GM12878 (cell line): Measurements from ENCODE around the gene PLXNB2. TPM values are rescaled to one million over a fixed set of nuclear protein-coding genes. Genes with fewer than 3 reads are reported as not detected.
A peak's percentile ranks its signal among the peaks of the same experiment; 100 is the strongest.

ENCODE experiments used
- ATAC-seq: fragments of 200-7000 bp; cut with Tn5 transposase; 3 replicates; pipeline ENCODE4 v1.9.1; 2020; ENCODE audit warnings: mild to moderate bottlenecking, moderate library complexity
- BruUV-seq: library from RNA; stranded (reverse); fragments of 400-500 nt; replicated peaks from 2 replicates; lab custom pipeline; 2021; lab: Mats Ljungman, UMichigan
- CTCF ChIA-PET: fragments of 300-600 bp; sonication (Branson Sonifier 250); formaldehyde crosslinking; extraction: SDS; loops from one replicate; lab custom pipeline; 2021; ENCODE audit warnings: inconsistent platforms; lab: Yijun Ruan, JAX
- POLR2A ChIA-PET: fragments of 350-600 bp; formaldehyde crosslinking; extraction: SDS; loops from one replicate; lab custom pipeline; 2021; ENCODE audit warnings: inconsistent platforms; lab: Charles Lee
- RAD21 ChIA-PET: fragments of 300-600 bp; sonication (Branson Sonifier 250); formaldehyde crosslinking; loops from one replicate; lab custom pipeline; 2023; ENCODE audit warnings: antibody characterized with exemption; ENCODE audit not compliant: unreplicated experiment; lab: Charles Lee
- SMC1A ChIA-PET: fragments of 300-600 bp; sonication (Branson Sonifier 250); formaldehyde crosslinking; loops from one replicate; lab custom pipeline; 2023; ENCODE audit not compliant: unreplicated experiment, uncharacterized antibody; lab: Charles Lee
- DNase-seq: peaks from one replicate; pipeline ENCODE4 v3.0.0-alpha.2; 2011; ENCODE audit warnings: low read depth, low spot score
- FAIRE-seq: peaks from 3 replicates; lab custom pipeline; 2011; peaks lifted over from hg19 to GRCh38; lab: Jason Lieb, UNC
- H2AFZ ChIP-seq: 2 replicates; pipeline ENCODE4 v1.6.0; 2011; ENCODE audit warnings: low read depth, low read length, control low read depth; ENCODE audit not compliant: control insufficient read depth
- H3K27ac ChIP-seq: 2 replicates; pipeline ENCODE4 v1.5.1; 2011; ENCODE audit warnings: control low read depth; ENCODE audit not compliant: control insufficient read depth, insufficient read depth
- H3K27me3 ChIP-seq, 2 experiments: replicated peaks in 1 of 2; 2 replicates each; pipeline versions ENCODE4 v1.6.0 to v1.6.1; 2011; ENCODE audit warnings: low read length in 1 of 2; ENCODE audit not compliant: control insufficient read depth in 2 of 2, insufficient read depth in 2 of 2
- H3K36me3 ChIP-seq, 2 experiments: 2 replicates each; pipeline ENCODE4 v1.5.1; 2011; ENCODE audit warnings: low read length in 1 of 2; ENCODE audit not compliant: control insufficient read depth in 2 of 2, insufficient read depth in 2 of 2
- H3K4me1 ChIP-seq: 2 replicates; pipeline ENCODE4 v1.6.1; 2011; ENCODE audit warnings: mild to moderate bottlenecking, low read length, moderate library complexity, mixed read lengths; ENCODE audit not compliant: control insufficient read depth, insufficient read depth
- H3K4me2 ChIP-seq: 2 replicates; pipeline ENCODE4 v1.6.0; 2011; ENCODE audit warnings: control low read depth; ENCODE audit not compliant: control insufficient read depth, insufficient read depth
- H3K4me3 ChIP-seq: fragments of 200-600 bp; sonication (generic); 2 replicates; pipeline ENCODE4 v1.5.1; 2016
- H3K79me2 ChIP-seq: 2 replicates; pipeline ENCODE4 v1.6.0; 2011; ENCODE audit warnings: low read length; ENCODE audit not compliant: control insufficient read depth, insufficient read depth
- H3K9ac ChIP-seq: 2 replicates; pipeline ENCODE4 v1.8.0; 2011; ENCODE audit warnings: low read length, control low read depth, mixed read lengths; ENCODE audit not compliant: control insufficient read depth, insufficient read depth
- H3K9me3 ChIP-seq: replicated peaks from 3 replicates; pipeline ENCODE4 v1.5.1; 2011; ENCODE audit warnings: mild to moderate bottlenecking, low read length; ENCODE audit not compliant: control insufficient read depth, insufficient read depth
- H4K20me1 ChIP-seq: 2 replicates; pipeline ENCODE4 v1.6.0; 2011; ENCODE audit not compliant: control insufficient read depth, insufficient read depth
- BRCA1 ChIP-seq: IDR thresholded peaks from 2 replicates; pipeline ENCODE4 v1.6.1; 2011; ENCODE audit warnings: low read depth, low read length, improper control_type of control experiment
- EP300 ChIP-seq, 2 experiments: fragments of 150-350 bp in 1 of 2; IDR thresholded peaks; 2 replicates each; pipeline ENCODE4 v1.6.1; 2011 to 2012; ENCODE audit warnings: low read depth in 2 of 2, low read length in 2 of 2, borderline replicate concordance in 1 of 2, improper control_type of control experiment in 1 of 2, inconsistent platforms in 1 of 2; ENCODE audit not compliant: control insufficient read depth in 1 of 2
- MTA2 ChIP-seq: fragments of 450-650 bp; IDR thresholded peaks from 2 replicates; pipeline ENCODE4 v1.6.1; 2016; ENCODE audit warnings: low read depth, mild to moderate bottlenecking, moderate library complexity
- MTA3 ChIP-seq: IDR thresholded peaks from 2 replicates; pipeline ENCODE4 v1.6.1; 2012; ENCODE audit warnings: low read length, inconsistent platforms, borderline replicate concordance
- NFYB ChIP-seq: IDR thresholded peaks from 2 replicates; pipeline ENCODE4 v1.6.1; 2011; ENCODE audit warnings: low read depth, mild to moderate bottlenecking, low read length, improper control_type of control experiment, moderate library complexity; ENCODE audit not compliant: insufficient read depth
- NR2C2 ChIP-seq: IDR thresholded peaks from 2 replicates; pipeline ENCODE4 v1.6.1; 2011; ENCODE audit warnings: borderline replicate concordance, low read depth; ENCODE audit not compliant: control insufficient read depth, insufficient read length
- PAX5 ChIP-seq: IDR thresholded peaks from 2 replicates; pipeline ENCODE4 v1.6.1; 2011; ENCODE audit warnings: low read depth, low read length, borderline replicate concordance
- RCOR1 ChIP-seq: conservative IDR thresholded peaks from 2 replicates; pipeline ENCODE4 v1.6.1; 2012; ENCODE audit warnings: low read depth, low read length, improper control_type of control experiment
- RUNX3 ChIP-seq: IDR thresholded peaks from 2 replicates; pipeline ENCODE4 v1.6.1; 2012; ENCODE audit warnings: low read length, inconsistent platforms
- SPI1 ChIP-seq: IDR thresholded peaks from 2 replicates; pipeline ENCODE4 v1.6.1; 2011; ENCODE audit warnings: low read depth, mild to moderate bottlenecking, low read length, moderate library complexity, borderline replicate concordance; ENCODE audit not compliant: insufficient read depth
- TCF3 ChIP-seq: IDR thresholded peaks from 2 replicates; pipeline ENCODE4 v1.6.1; 2012; ENCODE audit warnings: low read depth, mild to moderate bottlenecking, low read length, borderline replicate concordance; ENCODE audit not compliant: insufficient read depth
- ZZZ3 ChIP-seq: IDR thresholded peaks from 2 replicates; pipeline ENCODE4 v1.6.1; 2011; ENCODE audit warnings: low read depth; ENCODE audit not compliant: control insufficient read depth, insufficient read length
- WGBS: methylation state at CpG from one replicate; pipeline ENCODE4 v1.1.6; 2016; ENCODE audit warnings: low lambda C conversion rate; ENCODE audit not compliant: insufficient replicate concordance, insufficient coverage; ENCODE audit errors: missing lambda C conversion rate; 5-methylcytosine and 5-hydroxymethylcytosine counted together
- in situ Hi-C: fragments of 300-500 bp; cut with MboI; formaldehyde crosslinking; loops from 9 replicates; pipeline ENCODE4 v1.14.3; 2018; ENCODE audit warnings: mixed read lengths
- intact Hi-C: fragments of 100-400 bp; cut with micrococcal nuclease; formaldehyde crosslinking; loops from one replicate; pipeline ENCODE4 v1.14.2; 2022; ENCODE audit not compliant: unreplicated experiment
- polyA plus RNA-seq, 11 experiments: library from polyadenylated mRNA; depleted of rRNA in 4 of 11; unstranded in 6 of 11; stranded (reverse) in 5 of 11; fragments of >200 nt; fragmentation: Nextera tagmentation in 4 of 11; fragmentation: Illumina TruSeq in 1 of 11; extraction: Ambion mirVana in 4 of 11; extraction: Trizol in 1 of 11; gene quantifications; 1 replicate in 1 of 11; 2 replicates in 10 of 11; pipeline versions ENCODE4 v1.2.1 to v1.2.3, GENCODE V29; 2011 to 2016; ENCODE audit warnings: inconsistent platforms in 2 of 11, missing spikeins in 2 of 11, low read depth in 1 of 11
- total RNA-seq, 4 experiments: library from RNA; depleted of rRNA in 3 of 4; stranded (reverse); fragments of >200 nt in 3 of 4; fragmentation: Illumina TruSeq in 1 of 4; extraction: Trizol in 1 of 4; gene quantifications; 2 replicates each; pipeline versions ENCODE4 v1.2.1 to v1.2.3, GENCODE V29; 2013 to 2021
- TF ChIP-seq, protein P1 (sequence below): fragments of 450-650 bp; IDR thresholded peaks from 2 replicates; pipeline ENCODE4 v1.6.1; 2016; ENCODE audit warnings: mild to moderate bottlenecking
- TF ChIP-seq, protein P2 (sequence below): IDR thresholded peaks from 2 replicates; pipeline ENCODE4 v1.6.1; 2011; ENCODE audit warnings: borderline replicate concordance, low read depth, mild to moderate bottlenecking, moderate library complexity, low read length; ENCODE audit not compliant: insufficient read depth, poor library complexity, severe bottlenecking

The PLXNB2 gene
- total and polyA plus RNA-seq, 10 of the 15 experiments (the other 5 are each of a cell fraction or from before 2014, with no cell fraction given), result 0.68 to 134 (median 41.9) TPM

DNA sequence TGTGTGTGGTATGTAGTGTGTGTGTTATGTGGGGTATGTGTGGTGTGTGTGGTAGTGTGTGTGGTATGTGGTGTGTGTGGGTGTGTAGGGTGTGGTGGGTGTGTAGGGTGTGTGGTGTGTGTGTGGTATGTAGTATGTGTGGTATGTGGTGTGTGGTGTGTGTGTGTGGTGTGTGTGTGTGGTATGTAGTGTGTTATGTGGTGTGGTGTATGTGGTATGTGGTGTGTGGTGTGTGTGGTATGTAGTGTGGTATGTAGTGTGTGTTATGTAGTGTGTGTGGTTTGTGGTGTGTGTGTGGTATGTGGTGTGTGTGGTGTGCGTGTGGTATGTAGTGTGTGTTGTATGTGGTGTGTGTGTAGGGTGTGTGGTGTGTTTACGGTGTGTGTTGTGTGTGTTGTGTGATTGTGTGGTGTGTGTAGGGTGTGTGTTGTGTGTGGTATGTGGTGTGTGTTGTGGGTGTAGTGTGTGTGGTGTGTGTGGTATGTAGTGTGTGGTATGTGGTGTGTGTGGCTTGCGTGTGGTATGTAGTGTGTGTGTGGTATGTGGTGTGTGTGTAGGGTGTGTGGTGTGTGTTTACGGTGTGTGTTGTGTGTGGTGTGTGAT, 31.5 kb upstream of the PLXNB2 start:
- Histone ChIP-seq H3K79me2 (peaks cover 4% of the 10 kb centered on the region), H3K27me3 (no peaks in the 10 kb centered on the region), H4K20me1 (no peaks in the 10 kb centered on the region), H2AFZ (no peak overlapping the region), H3K9ac (no peak overlapping the region), H3K4me1 (peaks cover 11% of the 10 kb centered on the region), H3K27ac (no peak overlapping the region)
- intact Hi-C loops (no loop called here), in situ Hi-C loops (no loop called here)
- ATAC-seq (no peak), DNase-seq (no peak)
- CTCF ChIA-PET, result no interaction called here
- WGBS, result 98% methylated on average over 4 of the region's 4 CpGs
- POLR2A ChIA-PET, result no interaction called here
- no TSS peak for BruUV-seq
- TF ChIP-seq BRCA1 (no peak), MTA2 (peak; percentile 19; the same call in 1 of the 2 replicates), NR2C2 (peak; percentile 38), RUNX3 (peak; percentile 35)
- TF ChIP-seq, protein P1, sequence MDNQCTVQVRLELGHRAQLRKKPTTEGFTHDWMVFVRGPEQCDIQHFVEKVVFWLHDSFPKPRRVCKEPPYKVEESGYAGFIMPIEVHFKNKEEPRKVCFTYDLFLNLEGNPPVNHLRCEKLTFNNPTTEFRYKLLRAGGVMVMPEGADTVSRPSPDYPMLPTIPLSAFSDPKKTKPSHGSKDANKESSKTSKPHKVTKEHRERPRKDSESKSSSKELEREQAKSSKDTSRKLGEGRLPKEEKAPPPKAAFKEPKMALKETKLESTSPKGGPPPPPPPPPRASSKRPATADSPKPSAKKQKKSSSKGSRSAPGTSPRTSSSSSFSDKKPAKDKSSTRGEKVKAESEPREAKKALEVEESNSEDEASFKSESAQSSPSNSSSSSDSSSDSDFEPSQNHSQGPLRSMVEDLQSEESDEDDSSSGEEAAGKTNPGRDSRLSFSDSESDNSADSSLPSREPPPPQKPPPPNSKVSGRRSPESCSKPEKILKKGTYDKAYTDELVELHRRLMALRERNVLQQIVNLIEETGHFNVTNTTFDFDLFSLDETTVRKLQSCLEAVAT, result peak; percentile 90
- TF ChIP-seq, all 136 proteins: peak for 4
- ChIA-PET SMC1A (no interaction called here), RAD21 (no interaction called here)
- Histone ChIP-seq H3K4me2 (no peak overlapping the region), H3K9me3 (no peaks in the 10 kb centered on the region), H3K4me3 (no peak overlapping the region), H3K36me3 (no peaks in the 10 kb centered on the region)
- FAIRE-seq, result no peak

DNA sequence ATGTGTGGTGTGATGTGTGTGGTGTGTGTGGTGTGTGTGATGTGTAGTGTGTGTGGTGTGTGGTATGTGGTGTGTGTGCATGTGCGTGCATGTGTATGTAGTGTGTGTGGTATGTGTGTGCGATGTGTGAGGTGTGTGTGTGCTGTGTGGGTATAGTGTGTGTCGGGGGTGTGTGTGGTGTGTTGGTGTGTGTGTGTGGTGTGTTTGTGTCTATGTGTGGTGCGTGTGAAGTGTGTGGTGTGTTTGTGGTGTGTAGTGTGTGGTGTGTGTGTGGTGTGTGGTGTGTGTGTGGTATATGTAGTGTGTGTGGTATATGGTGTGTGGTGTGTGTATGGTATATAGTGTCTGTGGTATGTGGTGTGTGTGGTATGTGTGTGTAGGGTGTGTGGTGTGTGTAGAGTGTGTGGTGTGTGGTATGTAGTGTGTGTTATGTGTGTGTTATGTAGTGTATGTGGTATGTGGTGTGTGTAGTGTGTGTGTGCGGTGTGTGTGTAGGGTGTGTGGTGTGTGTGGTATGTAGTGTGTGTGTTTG, 30.7 kb upstream of the PLXNB2 start:
- H3K9ac ChIP-seq, result no peak overlapping the region
- TF ChIP-seq ZZZ3 (no peak), EP300 (IDR thresholded peaks at IDR 0.05; ENCODE audit: borderline replicate concordance in 1 of 2, control insufficient read depth in 1 of 2, low read depth in 2 of 2, low read length in 2 of 2) (no peak), MTA3 (no peak), NFYB (no peak), SPI1 (no peak), PAX5 (peak; percentile 5; the same call in 1 of the 2 replicates), TCF3 (0 out of 2 replicates have a peak, but pooled peaks have one; percentile 15), RCOR1 (no peak)
- TF ChIP-seq, protein P2, sequence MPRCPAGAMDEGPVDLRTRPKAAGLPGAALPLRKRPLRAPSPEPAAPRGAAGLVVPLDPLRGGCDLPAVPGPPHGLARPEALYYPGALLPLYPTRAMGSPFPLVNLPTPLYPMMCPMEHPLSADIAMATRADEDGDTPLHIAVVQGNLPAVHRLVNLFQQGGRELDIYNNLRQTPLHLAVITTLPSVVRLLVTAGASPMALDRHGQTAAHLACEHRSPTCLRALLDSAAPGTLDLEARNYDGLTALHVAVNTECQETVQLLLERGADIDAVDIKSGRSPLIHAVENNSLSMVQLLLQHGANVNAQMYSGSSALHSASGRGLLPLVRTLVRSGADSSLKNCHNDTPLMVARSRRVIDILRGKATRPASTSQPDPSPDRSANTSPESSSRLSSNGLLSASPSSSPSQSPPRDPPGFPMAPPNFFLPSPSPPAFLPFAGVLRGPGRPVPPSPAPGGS, result peak; percentile 95
- H3K27ac ChIP-seq, result no peak overlapping the region
- 85% methylated on average over 5 of the region's 5 CpGs for WGBS
- no peak for DNase-seq
- CTCF ChIA-PET, result no interaction called here
- no peaks in the 10 kb centered on the region for H3K27me3 ChIP-seq
- intact Hi-C loops, result no loop called here
- SMC1A ChIA-PET, result no interaction called here
- no TSS peak for BruUV-seq
- H4K20me1 ChIP-seq, result no peaks in the 10 kb centered on the region
- H3K9me3 ChIP-seq, result no peaks in the 10 kb centered on the region
- no peak for FAIRE-seq
- H3K36me3 ChIP-seq, result no peaks in the 10 kb centered on the region
- H3K4me2 ChIP-seq, result no peak overlapping the region
- no peak overlapping the region for H3K4me3 ChIP-seq
- POLR2A ChIA-PET, result no interaction called here
- in situ Hi-C loops, result no loop called here
- RAD21 ChIA-PET, result no interaction called here
- no peak overlapping the region for H2AFZ ChIP-seq
- H3K79me2 ChIP-seq, result no peaks in the 10 kb centered on the region
- ATAC-seq, result no peak
- peaks cover 16% of the 10 kb centered on the region for H3K4me1 ChIP-seq
